GM21381 (cell line): Measurements from ENCODE around the gene EML5.
"Not testable (repeated sequence)": the region's sequence is repeated elsewhere in the genome, so short reads cannot be mapped to it uniquely, and the experiment has no call there.

ENCODE experiments used
- ATAC-seq: cut with Tn5 transposase; IDR thresholded peaks from one replicate; pipeline ENCODE4 v1.9.1; 2021; ENCODE audit warnings: mild to moderate bottlenecking, moderate library complexity; ENCODE audit not compliant: unreplicated experiment

The EML5 gene

GRCh38 chr14:88804035-88804434, 11.3 kb upstream of the EML5 start:
- ATAC-seq = no peak

DNA sequence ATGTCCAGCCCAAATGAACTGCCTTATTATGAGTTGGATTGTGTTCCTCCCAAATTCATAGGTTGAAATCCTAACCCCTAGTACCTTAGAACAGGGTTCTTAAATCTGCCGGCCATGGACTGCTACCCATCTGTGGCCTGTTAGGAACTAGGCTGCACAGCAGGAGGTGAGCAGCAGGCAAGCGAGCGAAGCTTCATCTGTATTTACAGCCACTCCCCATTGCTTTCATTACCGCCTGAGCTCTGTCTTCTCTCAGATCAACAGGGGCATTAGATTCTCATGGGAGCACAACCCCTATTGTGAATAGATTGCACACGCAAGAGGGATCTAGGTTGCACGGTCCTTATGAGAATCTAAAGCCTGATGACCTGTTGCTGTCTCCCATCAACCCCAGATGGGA, 9.8 kb upstream of the EML5 start:
- no peak for ATAC-seq

- ATAC-seq = no peak
Observed at GRCh38 chr14:88799522-88799921, 6.8 kb upstream of the EML5 start.

- ATAC-seq = no peak
Observed at GRCh38 chr14:88798156-88798555, 5.4 kb upstream of the EML5 start.

GRCh38 chr14:88793259-88793625, 489 bp upstream of the EML5 start:
- ATAC-seq = no peak

DNA sequence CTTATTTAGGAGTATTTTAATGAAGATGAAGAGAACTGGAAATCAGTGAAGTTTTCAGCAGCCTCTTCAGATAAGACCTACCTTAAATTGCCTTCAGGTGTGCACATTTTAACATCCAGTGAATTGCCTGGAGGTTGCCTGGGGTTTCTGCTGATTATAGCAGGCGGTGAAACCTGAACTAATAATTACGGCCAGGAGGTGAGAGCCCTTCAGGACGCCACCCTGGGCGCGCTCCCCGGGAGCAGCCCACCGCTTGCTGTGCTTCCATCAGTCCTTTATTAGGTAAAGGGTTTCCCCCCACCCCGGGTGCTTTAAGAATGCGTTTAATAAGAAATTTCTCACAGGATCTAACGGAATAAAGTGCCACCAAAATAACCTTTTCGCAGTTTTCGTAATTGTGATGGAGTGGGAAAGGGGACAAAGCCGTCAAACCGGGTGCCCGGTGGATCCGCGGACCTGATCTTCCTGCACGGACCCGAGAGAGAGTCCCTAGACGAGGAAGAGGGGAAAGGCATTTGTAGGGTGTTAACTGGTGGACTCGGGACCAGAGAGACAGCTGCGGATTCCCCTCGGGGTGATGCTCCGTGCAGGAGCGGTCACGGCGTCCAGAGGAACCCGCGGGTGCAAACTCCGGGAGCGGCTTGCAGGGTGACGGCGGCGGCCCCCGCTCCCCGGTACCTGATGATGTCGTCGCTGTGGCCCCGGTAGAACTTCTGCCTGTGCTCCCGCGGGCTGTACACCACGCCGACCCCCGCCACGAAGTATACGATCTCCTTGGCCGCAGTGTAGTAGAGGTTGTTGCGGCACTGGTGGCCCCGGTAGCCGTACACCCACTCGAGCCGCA, 902 bp downstream of the EML5 start:
- no peak for ATAC-seq

- ATAC-seq = no peak
Observed at GRCh38 chr14:88791252-88791621, 1.5 kb downstream of the EML5 start.

DNA sequence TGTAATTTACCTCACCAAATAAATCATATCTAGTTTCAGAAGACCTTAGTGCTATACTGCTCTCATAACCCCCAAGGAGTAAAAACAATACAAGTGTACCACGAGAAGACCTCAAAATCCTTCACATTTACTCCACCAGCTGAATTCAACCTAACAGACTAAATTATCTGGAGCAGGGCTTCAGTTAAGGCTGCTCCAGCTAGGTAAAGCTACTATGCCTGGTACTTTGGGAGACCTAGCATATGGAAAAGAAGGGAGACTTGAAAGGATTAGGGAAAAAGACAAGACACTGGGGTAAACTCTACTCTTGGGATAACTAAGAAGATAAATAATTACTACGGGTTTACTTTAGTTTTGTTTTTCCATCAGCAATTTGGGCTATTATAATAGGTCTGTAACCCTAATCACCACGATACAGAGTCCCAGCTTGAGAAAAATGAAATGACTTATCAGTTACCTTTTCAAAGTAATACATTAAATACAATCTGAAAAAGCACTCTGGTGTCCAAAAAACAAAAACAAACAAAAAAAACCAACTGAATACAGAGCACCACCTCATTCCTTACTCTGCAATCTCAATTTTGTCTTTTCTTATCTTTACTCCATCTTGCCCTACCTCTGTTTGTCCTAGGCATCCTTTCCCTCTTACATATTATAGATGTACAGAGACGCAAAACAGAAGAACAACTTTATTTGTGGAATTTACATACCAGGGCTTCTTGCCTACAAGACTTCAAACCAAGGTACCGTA, 2.1 kb downstream of the EML5 start:
- no peak for ATAC-seq

- not testable (repeated sequence) for ATAC-seq
Observed at GRCh38 chr14:88789573-88789972, 3.2 kb downstream of the EML5 start.

- no peak for ATAC-seq
Observed at GRCh38 chr14:88786715-88787114, 6.0 kb downstream of the EML5 start.

- ATAC-seq = no peak
Observed at GRCh38 chr14:88785911-88786310, 6.8 kb downstream of the EML5 start.

DNA sequence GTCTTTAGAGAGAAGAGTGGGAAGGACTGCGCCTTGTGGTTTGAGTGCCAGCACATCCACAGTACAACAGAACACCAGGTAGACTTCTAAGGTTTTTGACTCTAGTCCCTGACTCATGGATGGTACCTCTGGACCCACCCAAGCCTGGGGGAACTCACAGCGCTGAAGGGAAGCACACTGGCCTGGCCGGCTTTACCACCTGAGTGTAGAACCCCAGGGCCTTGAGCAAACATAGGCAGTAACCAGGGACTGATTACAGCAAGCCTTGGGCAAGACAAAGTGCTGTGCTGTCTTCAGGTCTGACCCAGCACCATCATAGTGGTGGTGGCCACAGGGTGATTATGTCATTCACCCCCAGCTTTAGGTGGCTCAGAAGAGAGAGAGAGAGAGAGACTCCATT, 17.2 kb downstream of the EML5 start:
- no peak for ATAC-seq

DNA sequence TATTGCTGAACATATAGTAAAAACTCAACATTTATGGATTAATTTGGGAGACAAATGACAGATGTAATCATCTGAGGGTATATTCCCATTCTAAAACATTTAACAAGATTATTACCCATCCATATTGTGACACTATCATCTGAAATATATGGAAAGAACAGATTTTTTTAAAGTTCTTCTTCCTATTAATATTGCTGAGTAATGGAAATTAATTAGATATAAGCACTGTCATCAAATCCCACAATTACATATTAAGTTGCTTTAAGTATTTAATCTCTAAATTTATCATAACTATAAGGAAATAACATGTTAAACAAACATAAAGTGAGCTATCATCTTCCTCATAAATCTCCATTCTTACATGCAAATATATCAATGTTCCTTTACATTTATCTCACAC, 22.0 kb downstream of the EML5 start:
- no peak for ATAC-seq

GRCh38 chr14:88765130-88765529, 27.6 kb downstream of the EML5 start:
- ATAC-seq = no peak

DNA sequence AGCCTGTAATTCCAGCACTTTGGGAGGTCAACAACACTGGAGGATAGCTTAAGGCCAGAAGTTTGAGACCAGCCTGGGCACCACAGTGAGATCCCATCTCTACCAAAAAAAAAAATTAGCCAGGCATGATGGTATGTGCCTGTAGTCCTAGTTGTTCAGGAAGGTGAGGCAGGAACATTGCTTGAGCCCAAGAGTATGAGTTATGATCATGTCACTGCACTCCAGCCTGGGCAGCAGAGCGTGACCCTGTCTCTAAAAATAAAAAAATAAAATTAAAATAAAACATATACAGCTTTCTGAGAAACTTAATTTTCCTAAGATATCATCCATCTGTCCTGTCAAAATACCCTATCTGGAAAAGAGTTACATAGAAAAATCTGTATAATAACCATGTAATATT, 38.9 kb downstream of the EML5 start:
- no peak for ATAC-seq

- no peak for ATAC-seq
Observed at GRCh38 chr14:88750945-88751344, 41.8 kb downstream of the EML5 start.

DNA sequence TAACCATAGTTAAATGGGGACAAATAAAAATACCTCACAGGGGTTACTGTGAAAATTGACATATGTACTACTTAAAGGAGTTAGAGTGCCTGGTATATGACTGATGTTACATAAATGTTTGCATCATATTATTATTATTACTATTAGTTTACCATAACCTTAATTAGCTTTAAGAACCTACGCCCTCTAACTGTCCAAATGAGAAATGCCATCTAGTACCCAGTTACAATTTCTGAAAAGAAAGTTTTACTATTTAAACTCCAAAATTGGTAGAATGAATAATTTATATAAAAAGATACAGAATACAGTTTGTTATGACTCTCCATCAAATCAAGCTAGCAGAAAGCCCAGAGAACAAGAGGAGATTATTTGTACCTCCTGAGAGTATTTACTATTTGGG, 42.3 kb downstream of the EML5 start:
- no peak for ATAC-seq

- no peak for ATAC-seq
Observed at GRCh38 chr14:88749139-88749538, 43.6 kb downstream of the EML5 start.

DNA sequence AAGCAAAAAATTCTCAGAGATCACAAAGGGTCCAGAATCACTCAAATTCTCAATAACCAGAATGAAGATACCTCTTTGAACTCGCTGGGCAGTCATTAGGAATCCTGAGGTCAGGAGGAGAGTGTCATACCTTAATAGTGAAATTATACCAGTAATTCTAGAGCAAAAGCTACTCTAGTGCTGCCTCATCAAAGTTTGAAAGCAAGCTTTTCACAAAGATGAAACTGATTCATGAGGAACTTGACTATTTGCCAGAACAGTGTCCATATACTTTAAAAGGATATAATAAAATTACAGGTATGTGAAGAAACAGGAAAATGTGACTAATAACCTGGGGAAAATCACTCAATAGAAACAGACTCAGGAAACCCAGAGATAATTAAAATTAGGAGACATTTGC, 44.5 kb downstream of the EML5 start:
- ATAC-seq = no peak

DNA sequence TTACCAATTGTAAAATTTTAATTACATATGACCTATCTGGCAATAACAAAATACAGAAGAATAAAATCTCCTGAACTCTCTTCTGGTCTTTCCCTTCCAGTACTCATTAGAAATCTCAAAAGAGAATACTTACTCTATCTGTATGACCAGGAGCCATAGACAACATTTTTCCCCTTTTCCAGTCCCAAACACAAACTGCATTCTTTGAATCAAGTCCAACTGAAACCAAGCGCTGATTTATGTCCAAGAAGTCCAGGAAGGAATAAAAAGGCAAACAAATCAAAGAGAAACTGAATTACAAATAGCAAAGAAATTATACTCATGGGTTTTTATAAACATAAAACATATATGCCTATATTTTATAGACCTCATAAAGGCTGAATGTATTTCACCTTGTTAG, 46.7 kb downstream of the EML5 start:
- ATAC-seq = no peak

DNA sequence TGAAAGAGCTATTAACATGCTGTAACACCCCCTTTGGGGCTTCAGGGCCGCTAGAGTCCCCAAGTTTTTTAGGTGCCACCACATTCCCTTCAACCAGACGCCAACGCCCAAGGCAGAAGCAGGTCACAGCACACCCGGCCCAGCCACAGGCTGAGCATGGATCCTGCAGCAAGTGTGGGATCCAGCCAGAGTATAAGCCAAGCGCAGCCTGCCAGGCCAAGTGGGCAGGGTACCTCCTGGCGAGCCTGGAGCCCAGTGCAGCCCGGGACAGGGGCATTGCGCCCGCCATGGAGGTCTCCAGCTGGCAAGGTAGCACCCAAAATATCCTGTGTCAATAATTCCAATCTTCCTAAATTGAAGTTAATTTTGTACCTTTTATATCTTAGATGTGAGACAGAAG, 55.5 kb downstream of the EML5 start:
- no peak for ATAC-seq

DNA sequence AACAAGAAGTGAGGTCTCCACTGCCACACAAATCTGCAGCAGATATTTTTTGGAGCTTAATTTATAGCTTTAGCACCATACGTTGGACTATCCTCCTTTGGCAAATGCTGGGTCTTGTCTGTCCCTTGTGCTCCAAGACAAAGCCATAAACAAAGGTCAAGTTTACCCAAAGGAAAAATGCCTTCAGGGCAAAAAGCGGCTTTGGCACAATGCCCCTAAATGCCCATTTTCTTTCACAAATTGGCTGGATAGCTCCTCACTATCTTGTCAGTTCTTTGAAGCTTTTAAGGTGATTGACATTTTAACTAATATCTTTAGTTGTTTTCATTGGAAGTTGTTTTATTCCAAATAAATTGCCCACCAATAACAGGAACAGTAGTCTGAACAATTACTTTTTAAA, 59.6 kb downstream of the EML5 start:
- no peak for ATAC-seq

DNA sequence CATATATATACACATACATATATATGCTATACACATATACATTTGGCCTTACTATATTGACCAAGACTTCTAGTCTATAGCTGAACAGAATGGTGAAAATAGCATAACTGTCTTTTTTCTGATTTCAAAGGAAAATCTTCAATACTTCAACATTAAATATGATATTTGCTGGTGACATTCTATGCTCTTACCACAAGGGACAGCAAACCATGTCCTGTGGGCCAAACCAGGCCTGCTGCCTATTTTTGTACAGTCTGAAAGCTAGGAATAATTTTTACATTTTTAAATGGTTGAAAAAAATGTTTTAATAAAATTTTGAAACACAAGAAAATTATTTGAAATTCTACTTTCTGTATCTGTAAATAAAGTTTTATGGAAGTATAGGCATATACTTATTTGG, 63.6 kb downstream of the EML5 start:
- ATAC-seq = no peak
